ENCODE measurements around the gene KIF9.
"Not testable (repeated sequence)": the region's sequence is repeated elsewhere in the genome, so short reads cannot be mapped to it uniquely, and the experiment has no call there.

The KIF9 gene

DNA sequence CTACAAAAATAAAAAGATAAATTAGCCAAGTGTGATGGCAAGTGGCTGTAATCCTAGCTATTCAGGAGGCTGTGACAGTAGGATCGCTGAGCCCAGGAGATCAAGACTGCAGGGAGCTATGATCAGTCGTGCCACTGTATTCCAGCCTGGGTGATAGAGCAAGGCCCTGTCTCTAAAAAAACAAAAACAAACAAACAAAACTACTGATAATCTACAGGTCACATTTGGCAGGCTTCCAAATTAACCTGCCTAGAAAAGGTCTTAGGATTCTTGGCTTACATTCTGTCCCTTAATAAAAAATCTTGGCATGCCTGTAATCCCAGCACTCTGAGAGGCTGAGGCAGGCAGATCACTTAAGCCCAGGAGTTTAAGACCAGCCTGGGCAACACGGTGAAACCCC lies 85.3 kb downstream of the KIF9 start:
- no peaks in the 10 kb centered on the region for H3K9me3 ChIP-seq (ENCODE audit: control insufficient read depth, low read length)
- no peaks in the 10 kb centered on the region for H3K27me3 ChIP-seq (ENCODE audit: control insufficient read depth, insufficient read depth, low read length)
- no peaks in the 10 kb centered on the region for H3K4me1 ChIP-seq (ENCODE audit: control insufficient read depth, insufficient read depth, low read length)
- no peak overlapping the region for H3K9ac ChIP-seq (ENCODE audit: low read length)
- H3K36me3 ChIP-seq (ENCODE audit: control insufficient read depth, insufficient read depth, low read length): no peaks in the 10 kb centered on the region
- H3K4me3 ChIP-seq (ENCODE audit: low read length): no peak overlapping the region

DNA sequence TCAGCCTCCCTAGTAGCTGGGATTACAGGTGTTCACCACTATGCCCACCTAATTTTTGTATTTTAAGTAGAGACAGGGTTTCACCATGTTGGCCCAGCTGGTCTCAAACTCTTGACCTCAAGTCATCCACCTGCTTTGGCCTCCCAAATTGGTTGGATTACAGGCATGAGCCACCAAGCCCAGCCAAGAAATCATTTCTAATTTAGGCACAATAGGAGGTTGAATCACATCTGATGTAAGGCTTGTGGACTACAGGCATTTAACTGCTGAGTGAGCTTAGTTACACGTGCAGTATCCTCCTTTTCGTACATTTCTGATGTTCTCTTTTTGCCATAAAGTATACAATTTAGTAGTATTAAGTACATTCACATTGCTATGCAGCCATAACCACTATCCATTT lies 87.6 kb downstream of the KIF9 start:
- Histone ChIP-seq H3K4me1 (ENCODE audit: control insufficient read depth, insufficient read depth, low read length) (no peaks in the 10 kb centered on the region), H3K9me3 (ENCODE audit: control insufficient read depth, low read length) (no peaks in the 10 kb centered on the region), H3K9ac (ENCODE audit: low read length) (no peak overlapping the region), H3K4me3 (ENCODE audit: low read length) (no peak overlapping the region), H3K36me3 (ENCODE audit: control insufficient read depth, insufficient read depth, low read length) (no peaks in the 10 kb centered on the region), H3K27me3 (ENCODE audit: control insufficient read depth, insufficient read depth, low read length) (no peaks in the 10 kb centered on the region)

- H3K27me3 ChIP-seq (ENCODE audit: control insufficient read depth, insufficient read depth, low read length): no peaks in the 10 kb centered on the region
- no peaks in the 10 kb centered on the region for H3K36me3 ChIP-seq (ENCODE audit: control insufficient read depth, insufficient read depth, low read length)
- H3K9me3 ChIP-seq (ENCODE audit: control insufficient read depth, low read length): no peaks in the 10 kb centered on the region
- H3K4me1 ChIP-seq (ENCODE audit: control insufficient read depth, insufficient read depth, low read length): no peaks in the 10 kb centered on the region
- H3K9ac ChIP-seq (ENCODE audit: low read length): no peak overlapping the region
- H3K4me3 ChIP-seq (ENCODE audit: low read length): no peak overlapping the region
Observed at GRCh38 chr3:47193871-47194859, 88.4 kb downstream of the KIF9 start.

DNA sequence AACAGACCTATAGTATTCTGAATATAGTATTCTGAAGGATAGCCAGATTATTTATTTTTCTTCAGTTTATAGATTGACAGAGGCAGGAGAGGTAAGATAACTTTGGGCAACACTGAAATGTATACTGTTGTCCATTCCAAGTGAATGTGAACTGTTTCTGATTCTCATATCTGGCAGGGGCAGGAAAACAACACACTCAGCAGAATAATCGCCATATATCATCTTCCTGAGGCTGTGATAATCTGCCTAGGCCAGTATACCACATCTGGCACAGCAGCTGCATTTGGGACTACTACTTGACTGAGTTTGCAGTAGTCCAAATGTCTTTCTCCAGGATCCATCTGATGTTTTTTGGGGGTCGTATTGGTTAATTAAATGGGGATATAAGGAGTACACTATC lies 96.3 kb downstream of the KIF9 start:
- H3K9ac ChIP-seq (ENCODE audit: low read length): no peak overlapping the region
- no peaks in the 10 kb centered on the region for H3K4me1 ChIP-seq (ENCODE audit: control insufficient read depth, insufficient read depth, low read length)
- no peak overlapping the region for H3K4me3 ChIP-seq (ENCODE audit: low read length)
- H3K9me3 ChIP-seq (ENCODE audit: control insufficient read depth, low read length): no peaks in the 10 kb centered on the region
- H3K36me3 ChIP-seq (ENCODE audit: control insufficient read depth, insufficient read depth, low read length): no peaks in the 10 kb centered on the region
- no peaks in the 10 kb centered on the region for H3K27me3 ChIP-seq (ENCODE audit: control insufficient read depth, insufficient read depth, low read length)

GRCh38 chr3:47181685-47182084 lies 100.9 kb downstream of the KIF9 start:
- not testable (repeated sequence) for H3K27me3 ChIP-seq (ENCODE audit: control insufficient read depth, insufficient read depth, low read length); H3K4me3 ChIP-seq (ENCODE audit: low read length); H3K9ac ChIP-seq (ENCODE audit: low read length)

DNA sequence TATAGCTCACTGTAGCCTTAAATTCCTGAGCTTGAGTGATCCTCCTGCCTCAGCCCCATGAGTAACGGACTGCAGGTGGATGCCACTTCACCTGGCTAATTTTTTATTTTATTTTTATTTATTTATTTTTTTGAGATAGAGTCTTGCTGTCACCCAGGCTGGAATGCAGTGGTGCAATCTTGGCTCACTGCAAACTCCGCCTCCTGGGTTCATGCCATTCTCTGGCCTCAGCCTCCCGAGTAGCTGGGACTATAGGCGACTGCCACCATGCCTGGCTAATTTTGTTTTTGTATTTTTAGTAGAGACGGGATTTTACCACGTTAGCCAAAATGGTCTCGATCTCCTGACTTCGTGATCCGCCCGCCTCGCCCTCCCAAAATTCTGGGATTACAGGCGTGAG lies 102.6 kb downstream of the KIF9 start:
- H3K36me3 ChIP-seq (ENCODE audit: control insufficient read depth, insufficient read depth, low read length); H3K4me3 ChIP-seq (ENCODE audit: low read length); H3K4me1 ChIP-seq (ENCODE audit: control insufficient read depth, insufficient read depth, low read length); H3K9ac ChIP-seq (ENCODE audit: low read length); H3K27me3 ChIP-seq (ENCODE audit: control insufficient read depth, insufficient read depth, low read length); H3K9me3 ChIP-seq (ENCODE audit: control insufficient read depth, low read length): not testable (repeated sequence)

More at GRCh38 chr3:47181685-47182084, 100.9 kb downstream of the KIF9 start:
- not testable (repeated sequence) for H3K4me1 ChIP-seq (ENCODE audit: control insufficient read depth, insufficient read depth, low read length); H3K36me3 ChIP-seq (ENCODE audit: control insufficient read depth, insufficient read depth, low read length); H3K9me3 ChIP-seq (ENCODE audit: control insufficient read depth, low read length)
